NOMO-1 treated with DMSO at 0.1 percent for 48 hours (cell line): ENCODE results near the gene ARHGDIG.
"Not testable (repeated sequence)": the region's sequence is repeated elsewhere in the genome, so short reads cannot be mapped to it uniquely, and the experiment has no call there.

Experiments used
- DNase-seq: peaks from one replicate; lab custom pipeline; 2025; ENCODE audit not compliant: unreplicated experiment; lab: John Stamatoyannopoulos, UW

The ARHGDIG gene

GRCh38 chr16:280552-280951 is at the start of gene ARHGDIG:
TSS of gene ARHGDIG (plus strand) at chr16:280591. CDS start at chr16:280681, 90 bp downstream.
- DNase-seq = no peak

GRCh38 chr16:230949-231348 is 49.4 kb upstream of the ARHGDIG start:
- DNase-seq = no peak

GRCh38 chr16:234468-235305 is 45.7 kb upstream of the ARHGDIG start, which contains the start of gene FAM234A:
TSS of gene FAM234A (plus strand) at chr16:234821. CDS start at chr16:254414, 19,593 bp downstream.
- peak; percentile 87 for DNase-seq

- no peak for DNase-seq
These were observed 40.5 kb upstream of the ARHGDIG start for GRCh38 chr16:239948-240277.

GRCh38 chr16:240559-240958 is 39.8 kb upstream of the ARHGDIG start:
- DNase-seq = no peak

- DNase-seq = no peak
These were observed 38.1 kb upstream of the ARHGDIG start for GRCh38 chr16:242281-242680.

GRCh38 chr16:243348-243747 is 37.0 kb upstream of the ARHGDIG start:
- no peak for DNase-seq

GRCh38 chr16:245105-245504 is 35.3 kb upstream of the ARHGDIG start:
- DNase-seq = no peak

- no peak for DNase-seq
These were observed 33.4 kb upstream of the ARHGDIG start for GRCh38 chr16:247027-247426.

- DNase-seq = no peak
These were observed 31.0 kb upstream of the ARHGDIG start for GRCh38 chr16:249431-249830.

GRCh38 chr16:252366-253337 is 27.7 kb upstream of the ARHGDIG start:
- DNase-seq = no peak

- DNase-seq = no peak
These were observed 26.6 kb upstream of the ARHGDIG start for GRCh38 chr16:253833-254232.

GRCh38 chr16:254461-254860 is 25.9 kb upstream of the ARHGDIG start:
- no peak for DNase-seq

- no peak for DNase-seq
These were observed 25.2 kb upstream of the ARHGDIG start for GRCh38 chr16:255183-255582.

GRCh38 chr16:258091-258490 is 22.3 kb upstream of the ARHGDIG start:
- DNase-seq = not testable (repeated sequence)

GRCh38 chr16:259226-259625 is 21.2 kb upstream of the ARHGDIG start:
- no peak for DNase-seq

- no peak for DNase-seq
These were observed 20.6 kb upstream of the ARHGDIG start for GRCh38 chr16:259814-260253.

- no peak for DNase-seq
These were observed 20.1 kb upstream of the ARHGDIG start for GRCh38 chr16:260326-260725.

- DNase-seq = no peak
These were observed 19.2 kb upstream of the ARHGDIG start for GRCh38 chr16:261031-261691.

- DNase-seq = no peak
These were observed 18.2 kb upstream of the ARHGDIG start for GRCh38 chr16:262121-262745.
